C4-2B (cell line): ENCODE results near the gene ZNF853.

Experiments used
- CTCF ChIP-seq: fragments of 450-650 bp; conservative IDR thresholded peaks from 2 replicates; pipeline ENCODE4 v1.5.1; 2017; ENCODE audit warnings: mild to moderate bottlenecking
- ZFX ChIP-seq: fragments of 450-650 bp; IDR thresholded peaks from 2 replicates; pipeline ENCODE4 v1.6.1; 2017

GRCh38 chr7:6651851-6652445 is 36.5 kb downstream of the ZNF853 start:
- no peak for TF ChIP-seq CTCF
- no peak for TF ChIP-seq ZFX
